GM23338 (cell line): ENCODE results near the gene FRAT2. TPM values are rescaled to one million over a fixed set of nuclear protein-coding genes. Genes with fewer than 3 reads are reported as not detected.

Experiments used
- ATAC-seq: fragments of 200-7000 bp; cut with Tn5 transposase; 3 replicates; pipeline ENCODE4 v1.9.1; 2020
- DNase-seq: peaks from one replicate; pipeline ENCODE4 v3.0.0-alpha.2; 2015; ENCODE audit warnings: low spot score
- H2AFZ ChIP-seq: fragments of 200-600 bp; sonication (generic); 2 replicates; pipeline ENCODE4 v1.8.0; 2016; ENCODE audit warnings: antibody characterized with exemption, mild to moderate bottlenecking, moderate library complexity
- H3F3A ChIP-seq: fragments of 200-600 bp; sonication (generic); replicated peaks from 2 replicates; pipeline ENCODE4 v1.8.0; 2017; ENCODE audit warnings: antibody characterized with exemption, mixed run types, low read depth
- H3K27ac ChIP-seq: fragments of 200-600 bp; sonication (generic); 2 replicates; pipeline ENCODE4 v1.6.1; 2016; ENCODE audit warnings: low read depth
- H3K27me3 ChIP-seq: fragments of 200-600 bp; sonication (generic); 2 replicates; pipeline ENCODE4 v1.8.0; 2016; ENCODE audit warnings: mild to moderate bottlenecking, mixed run types, moderate library complexity; ENCODE audit not compliant: insufficient read depth
- H3K36me3 ChIP-seq: fragments of 200-600 bp; sonication (generic); 2 replicates; pipeline ENCODE4 v1.8.0; 2016; ENCODE audit warnings: mild to moderate bottlenecking; ENCODE audit not compliant: insufficient read depth
- H3K4me1 ChIP-seq: fragments of 200-600 bp; sonication (generic); 2 replicates; pipeline ENCODE4 v1.8.0; 2016; ENCODE audit warnings: mild to moderate bottlenecking, moderate library complexity; ENCODE audit not compliant: insufficient read depth
- H3K4me2 ChIP-seq: fragments of 200-600 bp; sonication (generic); 2 replicates; pipeline ENCODE4 v1.7.1; 2017; ENCODE audit warnings: mixed run types
- H3K4me3 ChIP-seq: fragments of 200-600 bp; sonication (generic); 2 replicates; pipeline ENCODE4 v1.6.1; 2016; ENCODE audit warnings: mixed run types
- H3K79me2 ChIP-seq: fragments of 200-600 bp; sonication (generic); replicated peaks from 2 replicates; pipeline ENCODE4 v1.8.0; 2017; ENCODE audit warnings: mild to moderate bottlenecking; ENCODE audit not compliant: insufficient read depth
- H3K9me2 ChIP-seq: fragments of 200-600 bp; sonication (generic); 2 replicates; pipeline ENCODE4 v1.8.0; 2017; ENCODE audit not compliant: insufficient read depth
- H4K20me1 ChIP-seq: fragments of 200-600 bp; sonication (generic); replicated peaks from 2 replicates; pipeline ENCODE4 v1.8.0; 2017; ENCODE audit warnings: mild to moderate bottlenecking; ENCODE audit not compliant: insufficient read depth
- H3K27ac Mint-ChIP-seq: 2 replicates; pipeline ENCODE4 v1.8.0; 2020; ENCODE audit warnings: inconsistent platforms, mild to moderate bottlenecking, moderate library complexity, mixed read lengths
- H3K27me3 Mint-ChIP-seq: 3 replicates; pipeline ENCODE4 v1.8.0; 2022; ENCODE audit warnings: low read depth, mild to moderate bottlenecking, moderate library complexity, mixed read lengths, inconsistent platforms; ENCODE audit not compliant: insufficient read depth, poor library complexity
- H3K36me3 Mint-ChIP-seq: 3 replicates; pipeline ENCODE4 v1.8.0; 2021; ENCODE audit warnings: low read depth, mild to moderate bottlenecking, inconsistent platforms, moderate library complexity, mixed read lengths
- H3K4me1 Mint-ChIP-seq: 3 replicates; pipeline ENCODE4 v1.8.0; 2020; ENCODE audit warnings: mild to moderate bottlenecking, inconsistent platforms, mixed read lengths
- H3K4me3 Mint-ChIP-seq: 3 replicates; pipeline ENCODE4 v1.8.0; 2021; ENCODE audit warnings: moderate library complexity, mild to moderate bottlenecking, inconsistent platforms, mixed read lengths
- H3K9me3 Mint-ChIP-seq: 3 replicates; pipeline ENCODE4 v1.8.0; 2020; ENCODE audit warnings: moderate library complexity, mild to moderate bottlenecking, inconsistent platforms, mixed read lengths
- CREB1 ChIP-seq: fragments of 250-450 bp; sonication (Bioruptor Pico); IDR thresholded peaks from 2 replicates; pipeline ENCODE4 v1.5.0; 2020; ENCODE audit warnings: low read depth, mild to moderate bottlenecking, moderate library complexity
- EZH2 ChIP-seq: fragments of 200-600 bp; sonication (generic); IDR thresholded peaks from one replicate; pipeline ENCODE4 v1.8.0; 2017; ENCODE audit warnings: antibody characterized with exemption, mild to moderate bottlenecking, low read depth; ENCODE audit not compliant: unreplicated experiment
- EZH2phosphoT487 ChIP-seq: fragments of 200-600 bp; sonication (generic); IDR thresholded peaks from one replicate; pipeline ENCODE4 v1.8.1; 2018; ENCODE audit warnings: antibody characterized with exemption; ENCODE audit not compliant: unreplicated experiment
- JUNB ChIP-seq: IDR thresholded peaks from one replicate; pipeline ENCODE4 v1.6.1; 2016; ENCODE audit warnings: antibody characterized with exemption; ENCODE audit not compliant: unreplicated experiment
- NANOG ChIP-seq: IDR thresholded peaks from 2 replicates; pipeline ENCODE4 v1.6.1; 2016; ENCODE audit warnings: antibody characterized with exemption, borderline replicate concordance
- POLR2AphosphoS5 ChIP-seq: IDR thresholded peaks from 2 replicates; pipeline ENCODE4 v1.6.1; 2016; ENCODE audit warnings: antibody characterized with exemption, low read depth
- STAT1 ChIP-seq: IDR thresholded peaks from one replicate; pipeline ENCODE4 v1.6.1; 2016; ENCODE audit warnings: antibody characterized with exemption; ENCODE audit not compliant: unreplicated experiment
- ZNF114 ChIP-seq: fragments of 250-450 bp; sonication (Bioruptor Pico); IDR thresholded peaks from 2 replicates; pipeline ENCODE4 v1.5.0; 2020; ENCODE audit warnings: mild to moderate bottlenecking, moderate library complexity
- ZNF331 ChIP-seq: fragments of 250-450 bp; sonication (Bioruptor Pico); IDR thresholded peaks from 2 replicates; pipeline ENCODE4 v1.5.0; 2020; ENCODE audit warnings: low read depth, mild to moderate bottlenecking, moderate library complexity
- polyA plus RNA-seq: library from polyadenylated mRNA; unstranded; fragments of >200 nt; fragmentation: Nextera tagmentation; extraction: Ambion mirVana; gene quantifications from 2 replicates; pipeline ENCODE4 v1.2.1, GENCODE V29; 2016
- total RNA-seq: library from RNA; depleted of rRNA; stranded (reverse); fragments of >200 nt; shearing (Covaris generic); gene quantifications from 2 replicates; pipeline ENCODE4 v1.2.3, GENCODE V29; 2014
- TF ChIP-seq, protein P1 (sequence below): fragments of 250-450 bp; sonication (Bioruptor Pico); IDR thresholded peaks from 2 replicates; pipeline ENCODE4 v1.5.0; 2020; ENCODE audit warnings: mild to moderate bottlenecking, moderate library complexity
- TF ChIP-seq, protein P2 (sequence below), 2 experiments: fragments of 200-600 bp in 1 of 2; sonication (generic) in 1 of 2; conservative IDR thresholded peaks; 2 replicates each; pipeline versions ENCODE4 v1.5.1 to v1.6.1; 2016 to 2017; ENCODE audit warnings: antibody characterized with exemption in 2 of 2, low read depth in 2 of 2, mild to moderate bottlenecking in 2 of 2, moderate library complexity in 1 of 2
- TF ChIP-seq, protein P3 (sequence below): IDR thresholded peaks from 2 replicates; pipeline ENCODE4 v1.6.1; 2016; ENCODE audit warnings: antibody characterized with exemption
- TF ChIP-seq, protein P4 (sequence below): IDR thresholded peaks from one replicate; pipeline ENCODE4 v1.6.1; 2018; ENCODE audit warnings: antibody characterized with exemption; ENCODE audit not compliant: unreplicated experiment

Gene FRAT2
- total and polyA plus RNA-seq, 2 experiments from 2014 or later = 24.5 to 109 TPM

DNA sequence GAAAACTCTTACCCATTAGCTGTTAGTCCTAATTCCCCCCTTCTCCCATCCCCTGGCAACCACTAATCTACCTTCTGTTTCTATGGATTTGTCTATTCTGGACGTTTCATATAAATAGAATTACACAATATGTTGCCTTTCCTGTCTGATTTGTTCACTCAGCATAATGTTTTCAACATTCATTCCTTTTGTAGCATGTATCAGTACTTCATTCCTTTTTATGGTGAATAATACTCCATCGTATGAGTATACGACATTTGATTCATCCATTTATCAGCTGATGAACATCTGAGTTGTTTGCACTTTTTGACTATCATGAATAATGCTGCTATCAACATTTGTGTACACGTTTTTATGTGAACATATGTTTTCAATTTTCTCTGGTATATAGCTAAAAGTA lies 19.9 kb downstream of the FRAT2 start:
- H3K27ac ChIP-seq = no peak overlapping the region
- H3K4me1 Mint-ChIP-seq = peaks cover 3% of the 10 kb centered on the region
- no peaks in the 10 kb centered on the region for H4K20me1 ChIP-seq
- H3K4me3 ChIP-seq = no peak overlapping the region
- ATAC-seq (no peak), DNase-seq (no peak)
- no peaks in the 10 kb centered on the region for H3K27me3 ChIP-seq
- no peak overlapping the region for H3K4me3 Mint-ChIP-seq
- H3K27ac Mint-ChIP-seq = no peak overlapping the region
- TF ChIP-seq CREB1 (CRISPR knock-in tag) (no peak), EZH2 (no peak), ZNF331 (CRISPR knock-in tag) (no peak), ZNF114 (CRISPR knock-in tag) (no peak), EZH2phosphoT487 (no peak), NANOG (no peak), STAT1 (no peak), POLR2AphosphoS5 (no peak), JUNB (no peak)
- TF ChIP-seq, protein P1, sequence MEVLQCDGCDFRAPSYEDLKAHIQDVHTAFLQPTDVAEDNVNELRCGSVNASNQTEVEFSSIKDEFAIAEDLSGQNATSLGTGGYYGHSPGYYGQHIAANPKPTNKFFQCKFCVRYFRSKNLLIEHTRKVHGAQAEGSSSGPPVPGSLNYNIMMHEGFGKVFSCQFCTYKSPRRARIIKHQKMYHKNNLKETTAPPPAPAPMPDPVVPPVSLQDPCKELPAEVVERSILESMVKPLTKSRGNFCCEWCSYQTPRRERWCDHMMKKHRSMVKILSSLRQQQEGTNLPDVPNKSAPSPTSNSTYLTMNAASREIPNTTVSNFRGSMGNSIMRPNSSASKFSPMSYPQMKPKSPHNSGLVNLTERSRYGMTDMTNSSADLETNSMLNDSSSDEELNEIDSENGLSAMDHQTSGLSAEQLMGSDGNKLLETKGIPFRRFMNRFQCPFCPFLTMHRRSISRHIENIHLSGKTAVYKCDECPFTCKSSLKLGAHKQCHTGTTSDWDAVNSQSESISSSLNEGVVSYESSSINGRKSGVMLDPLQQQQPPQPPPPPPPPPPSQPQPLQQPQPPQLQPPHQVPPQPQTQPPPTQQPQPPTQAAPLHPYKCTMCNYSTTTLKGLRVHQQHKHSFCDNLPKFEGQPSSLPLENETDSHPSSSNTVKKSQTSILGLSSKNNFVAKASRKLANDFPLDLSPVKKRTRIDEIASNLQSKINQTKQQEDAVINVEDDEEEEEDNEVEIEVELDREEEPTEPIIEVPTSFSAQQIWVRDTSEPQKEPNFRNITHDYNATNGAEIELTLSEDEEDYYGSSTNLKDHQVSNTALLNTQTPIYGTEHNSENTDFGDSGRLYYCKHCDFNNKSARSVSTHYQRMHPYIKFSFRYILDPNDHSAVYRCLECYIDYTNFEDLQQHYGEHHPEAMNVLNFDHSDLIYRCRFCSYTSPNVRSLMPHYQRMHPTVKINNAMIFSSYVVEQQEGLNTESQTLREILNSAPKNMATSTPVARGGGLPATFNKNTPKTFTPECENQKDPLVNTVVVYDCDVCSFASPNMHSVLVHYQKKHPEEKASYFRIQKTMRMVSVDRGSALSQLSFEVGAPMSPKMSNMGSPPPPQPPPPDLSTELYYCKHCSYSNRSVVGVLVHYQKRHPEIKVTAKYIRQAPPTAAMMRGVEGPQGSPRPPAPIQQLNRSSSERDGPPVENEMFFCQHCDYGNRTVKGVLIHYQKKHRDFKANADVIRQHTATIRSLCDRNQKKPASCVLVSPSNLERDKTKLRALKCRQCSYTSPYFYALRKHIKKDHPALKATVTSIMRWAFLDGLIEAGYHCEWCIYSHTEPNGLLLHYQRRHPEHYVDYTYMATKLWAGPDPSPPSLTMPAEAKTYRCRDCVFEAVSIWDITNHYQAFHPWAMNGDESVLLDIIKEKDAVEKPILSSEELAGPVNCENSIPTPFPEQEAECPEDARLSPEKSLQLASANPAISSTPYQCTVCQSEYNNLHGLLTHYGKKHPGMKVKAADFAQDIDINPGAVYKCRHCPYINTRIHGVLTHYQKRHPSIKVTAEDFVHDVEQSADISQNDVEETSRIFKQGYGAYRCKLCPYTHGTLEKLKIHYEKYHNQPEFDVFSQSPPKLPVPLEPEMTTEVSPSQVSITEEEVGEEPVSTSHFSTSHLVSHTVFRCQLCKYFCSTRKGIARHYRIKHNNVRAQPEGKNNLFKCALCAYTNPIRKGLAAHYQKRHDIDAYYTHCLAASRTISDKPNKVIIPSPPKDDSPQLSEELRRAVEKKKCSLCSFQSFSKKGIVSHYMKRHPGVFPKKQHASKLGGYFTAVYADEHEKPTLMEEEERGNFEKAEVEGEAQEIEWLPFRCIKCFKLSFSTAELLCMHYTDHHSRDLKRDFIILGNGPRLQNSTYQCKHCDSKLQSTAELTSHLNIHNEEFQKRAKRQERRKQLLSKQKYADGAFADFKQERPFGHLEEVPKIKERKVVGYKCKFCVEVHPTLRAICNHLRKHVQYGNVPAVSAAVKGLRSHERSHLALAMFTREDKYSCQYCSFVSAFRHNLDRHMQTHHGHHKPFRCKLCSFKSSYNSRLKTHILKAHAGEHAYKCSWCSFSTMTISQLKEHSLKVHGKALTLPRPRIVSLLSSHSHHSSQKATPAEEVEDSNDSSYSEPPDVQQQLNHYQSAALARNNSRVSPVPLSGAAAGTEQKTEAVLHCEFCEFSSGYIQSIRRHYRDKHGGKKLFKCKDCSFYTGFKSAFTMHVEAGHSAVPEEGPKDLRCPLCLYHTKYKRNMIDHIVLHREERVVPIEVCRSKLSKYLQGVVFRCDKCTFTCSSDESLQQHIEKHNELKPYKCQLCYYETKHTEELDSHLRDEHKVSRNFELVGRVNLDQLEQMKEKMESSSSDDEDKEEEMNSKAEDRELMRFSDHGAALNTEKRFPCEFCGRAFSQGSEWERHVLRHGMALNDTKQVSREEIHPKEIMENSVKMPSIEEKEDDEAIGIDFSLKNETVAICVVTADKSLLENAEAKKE (CRISPR knock-in tag) = no peak
- TF ChIP-seq, protein P2, sequence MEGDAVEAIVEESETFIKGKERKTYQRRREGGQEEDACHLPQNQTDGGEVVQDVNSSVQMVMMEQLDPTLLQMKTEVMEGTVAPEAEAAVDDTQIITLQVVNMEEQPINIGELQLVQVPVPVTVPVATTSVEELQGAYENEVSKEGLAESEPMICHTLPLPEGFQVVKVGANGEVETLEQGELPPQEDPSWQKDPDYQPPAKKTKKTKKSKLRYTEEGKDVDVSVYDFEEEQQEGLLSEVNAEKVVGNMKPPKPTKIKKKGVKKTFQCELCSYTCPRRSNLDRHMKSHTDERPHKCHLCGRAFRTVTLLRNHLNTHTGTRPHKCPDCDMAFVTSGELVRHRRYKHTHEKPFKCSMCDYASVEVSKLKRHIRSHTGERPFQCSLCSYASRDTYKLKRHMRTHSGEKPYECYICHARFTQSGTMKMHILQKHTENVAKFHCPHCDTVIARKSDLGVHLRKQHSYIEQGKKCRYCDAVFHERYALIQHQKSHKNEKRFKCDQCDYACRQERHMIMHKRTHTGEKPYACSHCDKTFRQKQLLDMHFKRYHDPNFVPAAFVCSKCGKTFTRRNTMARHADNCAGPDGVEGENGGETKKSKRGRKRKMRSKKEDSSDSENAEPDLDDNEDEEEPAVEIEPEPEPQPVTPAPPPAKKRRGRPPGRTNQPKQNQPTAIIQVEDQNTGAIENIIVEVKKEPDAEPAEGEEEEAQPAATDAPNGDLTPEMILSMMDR (conservative IDR thresholded peaks at IDR 0.05; ENCODE audit: low read depth in 2 of 2) = no peak
- TF ChIP-seq, protein P3, sequence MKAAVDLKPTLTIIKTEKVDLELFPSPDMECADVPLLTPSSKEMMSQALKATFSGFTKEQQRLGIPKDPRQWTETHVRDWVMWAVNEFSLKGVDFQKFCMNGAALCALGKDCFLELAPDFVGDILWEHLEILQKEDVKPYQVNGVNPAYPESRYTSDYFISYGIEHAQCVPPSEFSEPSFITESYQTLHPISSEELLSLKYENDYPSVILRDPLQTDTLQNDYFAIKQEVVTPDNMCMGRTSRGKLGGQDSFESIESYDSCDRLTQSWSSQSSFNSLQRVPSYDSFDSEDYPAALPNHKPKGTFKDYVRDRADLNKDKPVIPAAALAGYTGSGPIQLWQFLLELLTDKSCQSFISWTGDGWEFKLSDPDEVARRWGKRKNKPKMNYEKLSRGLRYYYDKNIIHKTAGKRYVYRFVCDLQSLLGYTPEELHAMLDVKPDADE = no peak
- TF ChIP-seq, protein P4, sequence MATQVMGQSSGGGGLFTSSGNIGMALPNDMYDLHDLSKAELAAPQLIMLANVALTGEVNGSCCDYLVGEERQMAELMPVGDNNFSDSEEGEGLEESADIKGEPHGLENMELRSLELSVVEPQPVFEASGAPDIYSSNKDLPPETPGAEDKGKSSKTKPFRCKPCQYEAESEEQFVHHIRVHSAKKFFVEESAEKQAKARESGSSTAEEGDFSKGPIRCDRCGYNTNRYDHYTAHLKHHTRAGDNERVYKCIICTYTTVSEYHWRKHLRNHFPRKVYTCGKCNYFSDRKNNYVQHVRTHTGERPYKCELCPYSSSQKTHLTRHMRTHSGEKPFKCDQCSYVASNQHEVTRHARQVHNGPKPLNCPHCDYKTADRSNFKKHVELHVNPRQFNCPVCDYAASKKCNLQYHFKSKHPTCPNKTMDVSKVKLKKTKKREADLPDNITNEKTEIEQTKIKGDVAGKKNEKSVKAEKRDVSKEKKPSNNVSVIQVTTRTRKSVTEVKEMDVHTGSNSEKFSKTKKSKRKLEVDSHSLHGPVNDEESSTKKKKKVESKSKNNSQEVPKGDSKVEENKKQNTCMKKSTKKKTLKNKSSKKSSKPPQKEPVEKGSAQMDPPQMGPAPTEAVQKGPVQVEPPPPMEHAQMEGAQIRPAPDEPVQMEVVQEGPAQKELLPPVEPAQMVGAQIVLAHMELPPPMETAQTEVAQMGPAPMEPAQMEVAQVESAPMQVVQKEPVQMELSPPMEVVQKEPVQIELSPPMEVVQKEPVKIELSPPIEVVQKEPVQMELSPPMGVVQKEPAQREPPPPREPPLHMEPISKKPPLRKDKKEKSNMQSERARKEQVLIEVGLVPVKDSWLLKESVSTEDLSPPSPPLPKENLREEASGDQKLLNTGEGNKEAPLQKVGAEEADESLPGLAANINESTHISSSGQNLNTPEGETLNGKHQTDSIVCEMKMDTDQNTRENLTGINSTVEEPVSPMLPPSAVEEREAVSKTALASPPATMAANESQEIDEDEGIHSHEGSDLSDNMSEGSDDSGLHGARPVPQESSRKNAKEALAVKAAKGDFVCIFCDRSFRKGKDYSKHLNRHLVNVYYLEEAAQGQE = no peak
- no peak overlapping the region for H2AFZ ChIP-seq
- peaks cover 5% of the 10 kb centered on the region; the same call in 1 of the 2 replicates for H3K9me2 ChIP-seq
- H3K9me3 Mint-ChIP-seq = no peaks in the 10 kb centered on the region
- no peaks in the 10 kb centered on the region for H3K4me1 ChIP-seq
- no peaks in the 10 kb centered on the region for H3K36me3 ChIP-seq
- no peaks in the 10 kb centered on the region for H3K79me2 ChIP-seq
- no peaks in the 10 kb centered on the region for H3K36me3 Mint-ChIP-seq
- H3K4me2 ChIP-seq = no peak overlapping the region
- peaks cover 15% of the 10 kb centered on the region for H3K27me3 Mint-ChIP-seq
- no peaks in the 10 kb centered on the region for H3F3A ChIP-seq
